ENCODE results near the gene GPR155.

GPR155 gene, protein sequence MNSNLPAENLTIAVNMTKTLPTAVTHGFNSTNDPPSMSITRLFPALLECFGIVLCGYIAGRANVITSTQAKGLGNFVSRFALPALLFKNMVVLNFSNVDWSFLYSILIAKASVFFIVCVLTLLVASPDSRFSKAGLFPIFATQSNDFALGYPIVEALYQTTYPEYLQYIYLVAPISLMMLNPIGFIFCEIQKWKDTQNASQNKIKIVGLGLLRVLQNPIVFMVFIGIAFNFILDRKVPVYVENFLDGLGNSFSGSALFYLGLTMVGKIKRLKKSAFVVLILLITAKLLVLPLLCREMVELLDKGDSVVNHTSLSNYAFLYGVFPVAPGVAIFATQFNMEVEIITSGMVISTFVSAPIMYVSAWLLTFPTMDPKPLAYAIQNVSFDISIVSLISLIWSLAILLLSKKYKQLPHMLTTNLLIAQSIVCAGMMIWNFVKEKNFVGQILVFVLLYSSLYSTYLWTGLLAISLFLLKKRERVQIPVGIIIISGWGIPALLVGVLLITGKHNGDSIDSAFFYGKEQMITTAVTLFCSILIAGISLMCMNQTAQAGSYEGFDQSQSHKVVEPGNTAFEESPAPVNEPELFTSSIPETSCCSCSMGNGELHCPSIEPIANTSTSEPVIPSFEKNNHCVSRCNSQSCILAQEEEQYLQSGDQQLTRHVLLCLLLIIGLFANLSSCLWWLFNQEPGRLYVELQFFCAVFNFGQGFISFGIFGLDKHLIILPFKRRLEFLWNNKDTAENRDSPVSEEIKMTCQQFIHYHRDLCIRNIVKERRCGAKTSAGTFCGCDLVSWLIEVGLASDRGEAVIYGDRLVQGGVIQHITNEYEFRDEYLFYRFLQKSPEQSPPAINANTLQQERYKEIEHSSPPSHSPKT

DNA sequence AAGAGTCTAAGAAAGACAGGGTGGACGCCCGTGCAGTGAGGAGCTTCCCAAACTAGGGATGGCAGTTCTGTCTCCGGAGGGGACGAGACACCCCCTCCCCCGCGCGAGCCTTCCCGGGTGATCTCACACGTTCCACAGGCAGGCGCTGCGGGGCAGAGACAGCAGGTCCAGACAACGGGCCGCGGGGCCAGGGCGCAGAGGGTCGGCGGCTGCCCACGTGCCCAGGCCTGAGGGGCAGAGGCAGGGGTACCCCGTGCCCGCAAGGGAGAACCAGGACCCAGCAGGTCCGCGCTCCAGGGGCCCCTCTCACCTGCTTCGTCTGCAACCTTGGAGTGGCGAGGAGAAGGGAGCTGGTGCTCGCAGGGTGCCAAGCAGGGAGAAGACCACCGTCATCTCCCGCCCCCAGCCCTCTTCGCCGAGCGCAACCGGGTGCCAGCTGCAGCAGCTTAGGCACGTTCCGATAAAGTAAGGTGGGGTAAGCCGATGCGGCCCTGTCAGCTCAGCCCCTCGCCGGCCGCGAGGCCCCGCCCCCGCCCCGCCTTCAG is at the start of gene GPR155:
Gene GPR155, minus strand, starts transcription at position 467 of the 545 bp plus-strand sequence. CDS start 5,073 bp downstream, outside the sequence.
- H3K4me1 Mint-ChIP-seq (ENCODE audit: low read depth): peaks cover 56% of the 10 kb centered on the region
- no peak for DNase-seq

DNA sequence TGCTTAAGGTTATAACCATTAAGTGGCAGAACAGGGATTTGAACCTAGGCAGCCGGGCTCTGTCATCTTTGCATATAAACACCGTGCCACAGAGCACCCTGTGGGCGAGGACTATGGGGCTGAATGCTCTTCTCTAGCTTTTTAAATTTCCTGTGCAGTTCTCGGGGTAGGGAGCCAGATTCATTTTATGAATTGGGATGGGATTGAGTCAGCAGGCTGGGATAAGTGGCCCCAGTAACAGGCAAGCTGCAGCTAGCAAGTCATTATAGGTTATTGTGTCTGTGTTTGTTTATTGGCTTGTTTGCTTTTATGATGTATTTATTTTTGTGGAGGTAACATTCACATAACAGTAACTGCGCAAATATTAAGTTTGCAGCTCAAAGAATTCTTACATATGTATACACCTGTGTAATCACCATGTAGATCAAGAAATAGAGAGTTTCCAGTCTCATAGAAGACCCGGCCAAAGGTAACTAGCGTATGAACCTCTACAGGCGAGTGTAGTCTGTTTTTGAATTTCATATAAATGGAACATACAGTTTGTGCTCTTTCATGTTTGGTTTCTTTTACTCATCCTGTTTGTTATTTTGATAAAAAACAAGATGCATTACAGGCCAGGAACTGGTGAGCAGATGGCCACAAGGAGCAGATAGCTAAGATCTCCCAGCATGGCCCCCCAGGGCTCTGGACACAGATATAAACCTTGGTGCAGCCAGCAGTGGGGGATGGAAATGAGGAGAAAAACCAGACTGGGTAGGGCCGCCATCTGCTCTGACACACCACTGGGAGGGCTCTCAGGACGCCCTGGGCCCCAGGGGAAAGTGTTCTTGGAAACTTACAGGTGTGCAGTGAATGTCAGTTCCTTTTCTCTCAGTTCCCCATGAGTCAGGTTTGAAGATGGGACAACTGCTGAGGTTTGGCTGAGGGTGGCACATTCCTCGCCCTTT is 49.2 kb upstream of the GPR155 start:
- Mint-ChIP-seq H3K36me3 (ENCODE audit: low read depth) (no peaks in the 10 kb centered on the region), H3K9me3 (no peaks in the 10 kb centered on the region), H3K4me3 (no peak overlapping the region), H3K4me1 (ENCODE audit: low read depth) (no peaks in the 10 kb centered on the region), H3K27me3 (peaks cover 4% of the 10 kb centered on the region), H3K27ac (no peak overlapping the region)
- no peak for DNase-seq

More for the DNA sequence above, at the start of gene GPR155:
- Mint-ChIP-seq H3K36me3 (ENCODE audit: low read depth) (peaks cover 21% of the 10 kb centered on the region), H3K27ac (peak within 1 kb of the TSS; percentile 96), H3K27me3 (no peaks in the 10 kb centered on the region), H3K4me3 (peak within 1 kb of the TSS; percentile 96), H3K9me3 (no peaks in the 10 kb centered on the region)

DNA sequence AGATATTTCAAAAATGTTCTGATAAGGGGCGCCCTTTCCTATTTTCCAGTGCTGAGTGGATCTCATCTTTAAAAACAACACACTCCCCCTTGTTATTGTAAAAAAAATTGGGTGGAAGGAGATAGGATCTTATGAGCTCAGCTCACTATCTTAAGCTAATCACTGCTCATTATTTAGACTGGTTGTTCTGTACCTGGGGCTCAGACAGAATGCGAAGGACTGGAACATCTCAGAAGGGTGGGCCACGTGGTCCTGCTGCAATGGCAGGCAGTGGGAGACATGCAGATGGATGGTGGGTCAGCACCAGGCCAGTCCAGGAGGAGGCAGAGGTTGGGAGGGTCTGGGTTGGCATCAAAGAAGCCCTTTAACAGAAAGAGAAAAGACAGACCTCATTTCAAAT is 48.3 kb upstream of the GPR155 start:
- Mint-ChIP-seq H3K27ac (no peak overlapping the region), H3K27me3 (peaks cover 4% of the 10 kb centered on the region), H3K4me1 (ENCODE audit: low read depth) (no peaks in the 10 kb centered on the region), H3K9me3 (no peaks in the 10 kb centered on the region), H3K4me3 (no peak overlapping the region), H3K36me3 (ENCODE audit: low read depth) (no peaks in the 10 kb centered on the region)
- DNase-seq: no peak

DNA sequence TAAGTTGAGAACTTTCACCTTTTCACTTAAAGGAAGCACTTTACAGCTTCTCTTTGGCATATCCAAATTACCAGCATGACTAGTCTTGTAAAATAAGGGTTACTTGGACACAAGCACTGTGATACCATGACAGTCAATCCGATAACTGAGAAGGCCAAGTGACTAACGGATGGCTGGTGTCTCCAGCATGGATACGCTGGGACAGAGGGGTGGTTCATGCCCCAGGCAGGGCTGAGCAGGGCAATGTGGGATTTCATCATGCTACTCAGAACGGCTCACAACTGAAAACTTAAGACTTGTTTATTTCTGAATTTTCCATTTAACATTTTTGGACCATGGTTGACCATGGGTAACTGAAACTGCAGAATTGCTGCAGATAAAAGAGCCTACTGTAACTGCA is 43.1 kb upstream of the GPR155 start:
- Mint-ChIP-seq H3K9me3 (no peaks in the 10 kb centered on the region), H3K27me3 (no peaks in the 10 kb centered on the region), H3K4me1 (ENCODE audit: low read depth) (no peaks in the 10 kb centered on the region), H3K4me3 (no peak overlapping the region), H3K27ac (no peak overlapping the region), H3K36me3 (ENCODE audit: low read depth) (no peaks in the 10 kb centered on the region)
- no peak for DNase-seq

DNA sequence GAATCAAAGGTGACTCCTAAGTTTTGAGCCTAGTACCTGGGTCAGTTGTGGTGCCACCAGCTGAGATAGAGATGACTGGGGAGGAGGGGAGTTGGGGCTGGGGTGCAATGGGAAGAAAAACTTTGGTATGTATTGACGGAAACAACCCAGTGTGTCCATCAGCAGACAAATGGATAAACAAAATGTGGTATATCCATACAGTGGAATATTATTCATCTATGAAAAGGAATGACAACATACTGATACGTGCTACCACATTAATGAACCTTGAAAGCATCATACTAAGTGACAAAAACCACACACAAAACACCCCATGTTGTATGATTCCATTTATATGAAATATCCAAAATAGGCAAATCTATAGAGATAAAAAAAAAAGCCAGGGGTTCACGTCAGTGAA is 41.1 kb upstream of the GPR155 start:
- Mint-ChIP-seq H3K4me3 (no peak overlapping the region), H3K36me3 (ENCODE audit: low read depth) (no peaks in the 10 kb centered on the region), H3K27me3 (no peaks in the 10 kb centered on the region), H3K27ac (no peak overlapping the region), H3K9me3 (no peaks in the 10 kb centered on the region), H3K4me1 (ENCODE audit: low read depth) (peaks cover 7% of the 10 kb centered on the region)
- no peak for DNase-seq

DNA sequence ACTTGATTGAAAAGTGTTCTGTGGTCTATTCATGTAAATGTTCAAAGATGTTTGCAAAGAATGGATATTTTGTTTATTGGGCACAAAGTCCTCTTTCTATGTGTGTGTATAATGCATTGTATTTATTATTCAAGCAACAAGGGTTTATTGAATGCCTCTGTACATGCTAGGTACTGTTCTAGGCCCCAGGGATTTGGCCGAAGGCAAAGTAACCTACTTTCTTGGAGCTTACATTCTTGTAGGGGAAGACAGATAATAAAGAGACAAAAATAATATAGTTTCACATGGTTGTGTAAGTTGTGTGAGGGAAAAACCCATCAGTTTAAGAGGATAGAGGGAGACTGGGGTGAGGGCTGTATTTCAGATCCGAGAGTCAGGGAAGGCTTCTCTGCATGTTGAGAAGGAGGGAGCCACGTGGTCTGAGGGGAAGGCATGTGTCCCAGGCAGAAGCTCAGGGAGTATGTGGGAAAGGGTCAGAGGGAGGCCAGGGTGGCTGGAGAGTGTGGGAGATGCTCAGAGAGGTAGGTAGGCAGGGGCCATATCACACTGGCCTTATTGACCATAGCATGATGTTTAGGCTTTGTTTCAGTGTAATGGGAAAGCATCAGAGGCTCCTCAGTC is 40.4 kb upstream of the GPR155 start:
- Mint-ChIP-seq H3K36me3 (ENCODE audit: low read depth) (no peaks in the 10 kb centered on the region), H3K4me1 (ENCODE audit: low read depth) (peaks cover 7% of the 10 kb centered on the region), H3K27ac (no peak overlapping the region), H3K27me3 (no peaks in the 10 kb centered on the region), H3K9me3 (no peaks in the 10 kb centered on the region), H3K4me3 (no peak overlapping the region)
- no peak for DNase-seq

DNA sequence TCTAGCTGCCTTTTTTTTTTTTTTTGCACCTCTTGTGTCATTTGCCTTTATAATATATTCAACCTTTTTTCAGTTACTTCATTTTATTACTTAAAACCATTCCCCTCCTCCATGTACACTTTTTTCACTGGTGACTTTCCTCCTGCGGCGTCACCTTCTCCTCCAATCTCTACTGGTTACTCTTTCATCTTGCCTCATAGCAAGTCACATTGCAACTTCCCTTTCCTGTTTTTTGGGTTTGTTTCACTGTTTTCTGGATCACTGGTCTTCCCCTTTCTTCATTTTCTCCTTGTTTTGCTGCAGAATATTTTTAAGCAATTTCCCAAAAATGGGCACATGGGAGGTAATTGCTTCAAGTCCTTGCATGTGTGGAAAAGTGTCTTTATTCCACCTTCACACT is 37.7 kb upstream of the GPR155 start:
- no peaks in the 10 kb centered on the region for H3K27me3 Mint-ChIP-seq
- no peak for DNase-seq
- no peaks in the 10 kb centered on the region for H3K9me3 Mint-ChIP-seq
- peaks cover 7% of the 10 kb centered on the region for H3K4me1 Mint-ChIP-seq (ENCODE audit: low read depth)
- H3K4me3 Mint-ChIP-seq: no peak overlapping the region
- no peak overlapping the region for H3K27ac Mint-ChIP-seq
- H3K36me3 Mint-ChIP-seq (ENCODE audit: low read depth): no peaks in the 10 kb centered on the region

DNA sequence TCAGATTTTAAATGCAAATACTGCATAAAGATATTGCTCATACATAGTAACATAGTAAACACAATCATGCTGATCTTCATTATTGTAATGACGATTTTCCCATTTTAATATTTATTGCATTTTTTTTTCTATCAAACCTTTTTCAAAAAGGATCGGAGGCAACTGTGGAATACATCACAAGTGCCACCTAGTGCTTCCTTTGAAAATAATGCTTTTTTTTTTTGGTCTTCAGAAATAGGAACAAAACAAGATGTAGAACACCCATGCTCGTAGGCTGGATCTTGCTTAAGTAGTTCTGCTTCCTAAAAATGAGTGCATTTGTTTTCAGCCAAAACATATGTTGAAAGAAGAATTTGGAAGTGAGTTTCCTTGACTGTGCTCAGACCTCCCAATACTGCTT is 35.7 kb upstream of the GPR155 start:
- H3K4me1 Mint-ChIP-seq (ENCODE audit: low read depth): peaks cover 7% of the 10 kb centered on the region
- DNase-seq: no peak
- H3K4me3 Mint-ChIP-seq: no peak overlapping the region
- no peaks in the 10 kb centered on the region for H3K9me3 Mint-ChIP-seq
- no peak overlapping the region for H3K27ac Mint-ChIP-seq
- H3K27me3 Mint-ChIP-seq: no peaks in the 10 kb centered on the region
- H3K36me3 Mint-ChIP-seq (ENCODE audit: low read depth): no peaks in the 10 kb centered on the region

DNA sequence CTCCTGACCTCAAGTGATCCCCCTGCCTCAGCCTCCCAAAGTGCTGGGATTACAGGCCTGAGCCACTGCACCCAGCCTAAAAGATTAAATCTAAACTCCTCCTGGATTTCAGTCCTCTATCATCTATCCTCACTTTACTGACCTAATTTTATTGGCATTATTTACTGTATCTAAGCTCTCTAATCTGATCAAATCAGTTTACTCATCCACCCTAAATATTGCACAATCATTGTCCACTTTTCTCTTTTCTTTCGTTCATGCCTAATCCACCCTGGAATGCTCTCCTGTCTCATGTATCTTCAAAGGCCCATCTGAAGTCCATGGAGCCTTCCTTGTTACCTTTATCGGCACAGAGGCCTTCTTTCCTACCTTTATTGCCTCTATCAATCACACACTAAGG is 31.6 kb upstream of the GPR155 start:
- Mint-ChIP-seq H3K36me3 (ENCODE audit: low read depth) (no peaks in the 10 kb centered on the region), H3K27ac (no peak overlapping the region), H3K4me3 (no peak overlapping the region), H3K27me3 (no peaks in the 10 kb centered on the region), H3K4me1 (ENCODE audit: low read depth) (peaks cover 5% of the 10 kb centered on the region), H3K9me3 (no peaks in the 10 kb centered on the region)
- DNase-seq: no peak

DNA sequence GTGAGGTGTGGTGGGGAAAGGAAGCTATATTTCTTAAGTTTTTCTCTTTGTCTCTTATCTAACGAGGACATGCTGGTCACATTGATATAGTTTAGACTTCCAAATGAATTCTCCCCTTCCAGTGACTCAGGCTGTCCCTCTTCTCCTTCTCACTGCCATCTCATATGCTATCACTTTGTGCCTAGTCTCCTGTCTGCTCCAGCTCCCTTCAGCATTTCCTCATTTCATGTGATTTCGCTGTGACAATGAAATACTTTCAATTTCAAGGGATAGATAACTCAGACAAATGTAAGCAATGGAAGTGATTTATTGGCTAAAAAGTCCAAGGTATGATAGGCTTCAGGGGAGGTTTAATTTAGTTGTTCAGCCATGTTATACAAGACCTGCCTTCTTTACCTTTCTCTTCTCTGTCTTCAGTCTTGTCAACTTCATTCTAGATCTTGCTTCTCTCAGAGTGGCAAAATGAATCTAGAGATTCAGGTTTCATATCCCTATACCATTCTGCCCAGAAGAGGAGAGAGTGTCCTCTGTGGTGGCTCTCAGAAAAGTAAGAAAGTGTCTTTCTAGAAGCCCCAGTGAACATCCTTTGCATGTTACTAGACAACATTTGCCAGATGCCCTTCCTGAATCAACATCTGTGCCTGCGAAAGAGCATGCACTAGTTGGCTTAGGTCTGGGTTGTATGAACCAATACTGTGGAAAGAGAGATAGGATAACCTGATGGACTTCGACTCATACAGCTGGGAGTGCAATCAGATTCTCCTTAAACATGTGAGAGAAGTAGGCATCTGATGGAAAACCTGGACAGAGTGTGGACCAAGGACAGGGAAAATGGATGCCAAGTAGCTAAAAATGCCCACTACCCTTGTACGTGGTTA is 29.9 kb upstream of the GPR155 start:
- Mint-ChIP-seq H3K36me3 (ENCODE audit: low read depth) (no peaks in the 10 kb centered on the region), H3K27me3 (no peaks in the 10 kb centered on the region), H3K4me3 (no peak overlapping the region), H3K9me3 (peaks cover 8% of the 10 kb centered on the region), H3K4me1 (ENCODE audit: low read depth) (peaks cover 10% of the 10 kb centered on the region), H3K27ac (no peak overlapping the region)
- no peak for DNase-seq

DNA sequence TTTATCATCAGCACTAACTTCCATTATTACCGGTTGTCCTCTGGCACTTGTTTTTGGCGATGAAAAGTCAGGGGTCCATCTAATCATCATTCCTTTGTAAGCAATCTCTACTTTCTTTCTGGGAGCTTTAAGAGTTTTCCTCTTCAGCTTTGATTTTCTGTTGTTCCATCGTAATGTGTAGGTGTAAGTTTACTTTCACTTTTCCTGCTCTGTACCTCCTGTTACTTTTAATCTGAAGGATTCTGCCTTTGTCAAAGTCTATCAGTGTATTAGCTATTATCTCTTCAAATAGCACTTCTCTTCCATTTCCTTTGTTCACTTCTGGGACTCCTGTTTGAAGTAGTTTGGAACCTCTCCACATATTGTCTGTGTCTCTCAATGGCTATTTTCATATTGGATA is 25.5 kb upstream of the GPR155 start:
- no peak overlapping the region for H3K4me3 Mint-ChIP-seq
- H3K36me3 Mint-ChIP-seq (ENCODE audit: low read depth): peaks cover 8% of the 10 kb centered on the region
- H3K27me3 Mint-ChIP-seq: no peaks in the 10 kb centered on the region
- H3K9me3 Mint-ChIP-seq: peaks cover 18% of the 10 kb centered on the region
- H3K27ac Mint-ChIP-seq: no peak overlapping the region
- peaks cover 10% of the 10 kb centered on the region for H3K4me1 Mint-ChIP-seq (ENCODE audit: low read depth)
- no peak for DNase-seq

DNA sequence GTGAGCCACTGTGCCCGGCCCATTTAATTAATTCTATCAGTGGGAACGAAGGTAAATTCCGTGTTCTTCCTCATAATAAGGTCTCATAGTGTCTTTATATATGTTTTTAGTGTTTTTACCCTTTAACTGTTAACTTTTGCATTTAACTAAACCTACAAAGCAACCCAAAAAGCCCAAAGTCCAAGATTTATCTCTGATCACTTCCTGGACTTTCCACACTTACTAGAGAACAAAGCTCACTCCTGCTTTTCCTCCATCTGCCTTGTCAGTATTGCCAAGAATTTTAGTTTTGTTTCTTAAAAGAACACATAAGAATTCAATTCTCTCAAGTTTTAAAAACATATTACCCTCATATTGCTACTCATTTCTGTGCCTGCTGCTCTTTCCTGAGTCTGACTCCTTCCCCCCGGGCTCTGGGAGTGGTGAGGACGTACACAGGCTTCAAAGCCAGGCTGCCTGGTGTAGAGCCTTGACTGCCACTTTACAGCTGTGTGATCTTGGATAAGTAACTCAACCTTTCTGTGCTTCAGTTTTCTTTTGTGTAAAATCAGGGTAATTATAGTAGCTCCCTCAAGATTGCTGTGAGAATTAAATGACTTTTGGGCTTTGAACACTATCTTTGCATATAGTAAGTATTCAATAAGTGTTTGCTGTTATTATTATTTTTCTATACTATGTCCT is 24.9 kb upstream of the GPR155 start:
- Mint-ChIP-seq H3K27ac (no peak overlapping the region), H3K4me3 (no peak overlapping the region), H3K4me1 (ENCODE audit: low read depth) (peaks cover 7% of the 10 kb centered on the region), H3K9me3 (peaks cover 18% of the 10 kb centered on the region), H3K27me3 (no peaks in the 10 kb centered on the region), H3K36me3 (ENCODE audit: low read depth) (peaks cover 8% of the 10 kb centered on the region)
- DNase-seq: no peak
